Measurements from ENCODE around the gene GATB.

DNA sequence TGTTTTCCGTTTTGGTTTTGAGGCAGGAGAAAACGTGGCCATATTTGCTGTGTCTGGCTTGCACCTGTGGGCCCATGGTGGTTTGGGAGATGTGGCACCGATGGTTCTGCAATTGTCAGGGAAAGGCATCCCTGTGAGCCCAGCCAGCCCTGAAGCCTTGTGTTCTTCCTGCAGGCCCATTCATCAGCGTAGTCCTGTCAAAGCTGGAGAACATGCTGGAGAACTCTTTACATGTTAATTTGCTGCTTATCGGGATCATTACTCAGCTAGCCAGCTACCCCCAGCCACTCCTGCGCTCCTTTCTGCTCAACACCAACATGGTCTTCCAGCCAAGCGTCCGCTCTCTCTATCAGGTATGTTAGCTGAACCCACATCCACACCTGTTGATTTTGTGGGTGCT is 104.7 kb downstream of the GATB start:
- TF ChIP-seq, protein P1, sequence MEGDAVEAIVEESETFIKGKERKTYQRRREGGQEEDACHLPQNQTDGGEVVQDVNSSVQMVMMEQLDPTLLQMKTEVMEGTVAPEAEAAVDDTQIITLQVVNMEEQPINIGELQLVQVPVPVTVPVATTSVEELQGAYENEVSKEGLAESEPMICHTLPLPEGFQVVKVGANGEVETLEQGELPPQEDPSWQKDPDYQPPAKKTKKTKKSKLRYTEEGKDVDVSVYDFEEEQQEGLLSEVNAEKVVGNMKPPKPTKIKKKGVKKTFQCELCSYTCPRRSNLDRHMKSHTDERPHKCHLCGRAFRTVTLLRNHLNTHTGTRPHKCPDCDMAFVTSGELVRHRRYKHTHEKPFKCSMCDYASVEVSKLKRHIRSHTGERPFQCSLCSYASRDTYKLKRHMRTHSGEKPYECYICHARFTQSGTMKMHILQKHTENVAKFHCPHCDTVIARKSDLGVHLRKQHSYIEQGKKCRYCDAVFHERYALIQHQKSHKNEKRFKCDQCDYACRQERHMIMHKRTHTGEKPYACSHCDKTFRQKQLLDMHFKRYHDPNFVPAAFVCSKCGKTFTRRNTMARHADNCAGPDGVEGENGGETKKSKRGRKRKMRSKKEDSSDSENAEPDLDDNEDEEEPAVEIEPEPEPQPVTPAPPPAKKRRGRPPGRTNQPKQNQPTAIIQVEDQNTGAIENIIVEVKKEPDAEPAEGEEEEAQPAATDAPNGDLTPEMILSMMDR (IDR thresholded peaks at IDR 0.05): no peak
- no peak for TF ChIP-seq POLR2A (IDR thresholded peaks at IDR 0.05)

Measured in adrenal gland (tissue), 5 donors.